ENCODE results near the gene SUSD6. TPM values are rescaled to one million over a fixed set of nuclear protein-coding genes. Genes with fewer than 3 reads are reported as not detected.

The SUSD6 gene
- total and polyA plus RNA-seq, 2 experiments from 2014 or later = 2.8 to 3.4 TPM

GRCh38 chr14:69682621-69683263, 71.3 kb downstream of the SUSD6 start:
- Mint-ChIP-seq H3K27ac (no peak overlapping the region), H3K27me3 (ENCODE audit: insufficient read depth, low read depth, poor library complexity) (peaks cover 6% of the 10 kb centered on the region), H3K9me3 (no peaks in the 10 kb centered on the region), H3K4me3 (no peak overlapping the region), H3K36me3 (ENCODE audit: low read depth) (no peaks in the 10 kb centered on the region), H3K4me1 (peaks cover 11% of the 10 kb centered on the region)
- Histone ChIP-seq H3K79me2 (replicated peaks; ENCODE audit: insufficient read depth) (no peaks in the 10 kb centered on the region), H3K9me2 (ENCODE audit: insufficient read depth) (no peaks in the 10 kb centered on the region), H3K4me1 (ENCODE audit: insufficient read depth) (no peaks in the 10 kb centered on the region), H2AFZ (no peak overlapping the region), H3K4me2 (no peak overlapping the region), H3K27ac (ENCODE audit: low read depth) (no peak overlapping the region), H3K27me3 (ENCODE audit: insufficient read depth) (no peaks in the 10 kb centered on the region), H4K20me1 (replicated peaks; ENCODE audit: insufficient read depth) (no peaks in the 10 kb centered on the region), H3K36me3 (ENCODE audit: insufficient read depth) (no peaks in the 10 kb centered on the region), H3K4me3 (no peak overlapping the region), H3F3A (replicated peaks; ENCODE audit: low read depth) (no peaks in the 10 kb centered on the region)
- no peak for TF ChIP-seq STAT1 (IDR thresholded peaks at IDR 0.05; ENCODE audit: unreplicated experiment)
- no peak for ATAC-seq
- DNase-seq (ENCODE audit: low spot score) = no peak

- H3K4me3 ChIP-seq = no peak overlapping the region
- no peak for DNase-seq (ENCODE audit: low spot score)
- H3K27ac Mint-ChIP-seq = no peak overlapping the region
Observed at GRCh38 chr14:69683971-69684370, 72.6 kb downstream of the SUSD6 start.

GRCh38 chr14:69684461-69685217, 73.2 kb downstream of the SUSD6 start:
- H3K36me3 ChIP-seq (ENCODE audit: insufficient read depth) = no peaks in the 10 kb centered on the region
- no peaks in the 10 kb centered on the region for H4K20me1 ChIP-seq (replicated peaks; ENCODE audit: insufficient read depth)
- no peaks in the 10 kb centered on the region for H3K79me2 ChIP-seq (replicated peaks; ENCODE audit: insufficient read depth)
- H3K9me2 ChIP-seq (ENCODE audit: insufficient read depth) = no peaks in the 10 kb centered on the region
- H3K4me3 ChIP-seq = no peak overlapping the region
- H3K27me3 ChIP-seq (ENCODE audit: insufficient read depth) = no peaks in the 10 kb centered on the region
- H3K9me3 Mint-ChIP-seq = no peaks in the 10 kb centered on the region
- H3K27ac ChIP-seq (ENCODE audit: low read depth) = no peak overlapping the region
- H3K27me3 Mint-ChIP-seq (ENCODE audit: insufficient read depth, low read depth, poor library complexity) = peaks cover 8% of the 10 kb centered on the region
- no peak overlapping the region for H2AFZ ChIP-seq
- DNase-seq (ENCODE audit: low spot score) = no peak
- H3K36me3 Mint-ChIP-seq (ENCODE audit: low read depth) = no peaks in the 10 kb centered on the region
- peaks cover 16% of the 10 kb centered on the region for H3K4me1 Mint-ChIP-seq
- no peaks in the 10 kb centered on the region for H3K4me1 ChIP-seq (ENCODE audit: insufficient read depth)
- H3K27ac Mint-ChIP-seq = no peak overlapping the region
- no peaks in the 10 kb centered on the region for H3F3A ChIP-seq (replicated peaks; ENCODE audit: low read depth)
- ATAC-seq = no peak
- H3K4me2 ChIP-seq = no peak overlapping the region
- no peak overlapping the region for H3K4me3 Mint-ChIP-seq
- no peak for TF ChIP-seq CTCF (conservative IDR thresholded peaks at IDR 0.05; ENCODE audit: low read depth in 2 of 2)
- TF ChIP-seq NANOG (IDR thresholded peaks at IDR 0.05; ENCODE audit: borderline replicate concordance) = no peak
- TF ChIP-seq, protein P1, sequence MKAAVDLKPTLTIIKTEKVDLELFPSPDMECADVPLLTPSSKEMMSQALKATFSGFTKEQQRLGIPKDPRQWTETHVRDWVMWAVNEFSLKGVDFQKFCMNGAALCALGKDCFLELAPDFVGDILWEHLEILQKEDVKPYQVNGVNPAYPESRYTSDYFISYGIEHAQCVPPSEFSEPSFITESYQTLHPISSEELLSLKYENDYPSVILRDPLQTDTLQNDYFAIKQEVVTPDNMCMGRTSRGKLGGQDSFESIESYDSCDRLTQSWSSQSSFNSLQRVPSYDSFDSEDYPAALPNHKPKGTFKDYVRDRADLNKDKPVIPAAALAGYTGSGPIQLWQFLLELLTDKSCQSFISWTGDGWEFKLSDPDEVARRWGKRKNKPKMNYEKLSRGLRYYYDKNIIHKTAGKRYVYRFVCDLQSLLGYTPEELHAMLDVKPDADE (IDR thresholded peaks at IDR 0.05) = no peak
- no peak for TF ChIP-seq ZNF114 (CRISPR knock-in tag; IDR thresholded peaks at IDR 0.05)
- no peak for TF ChIP-seq REST (IDR thresholded peaks at IDR 0.05; ENCODE audit: unreplicated experiment)
- TF ChIP-seq JUNB (IDR thresholded peaks at IDR 0.05; ENCODE audit: unreplicated experiment) = no peak
- TF ChIP-seq ZNF331 (CRISPR knock-in tag; IDR thresholded peaks at IDR 0.05; ENCODE audit: low read depth) = no peak

More at GRCh38 chr14:69683971-69684370, 72.6 kb downstream of the SUSD6 start:
- Histone ChIP-seq H3K79me2 (replicated peaks; ENCODE audit: insufficient read depth) (no peaks in the 10 kb centered on the region), H3K27ac (ENCODE audit: low read depth) (no peak overlapping the region), H3K4me2 (no peak overlapping the region), H3F3A (replicated peaks; ENCODE audit: low read depth) (no peaks in the 10 kb centered on the region), H2AFZ (no peak overlapping the region), H3K9me2 (ENCODE audit: insufficient read depth) (no peaks in the 10 kb centered on the region), H3K27me3 (ENCODE audit: insufficient read depth) (no peaks in the 10 kb centered on the region), H4K20me1 (replicated peaks; ENCODE audit: insufficient read depth) (no peaks in the 10 kb centered on the region), H3K4me1 (ENCODE audit: insufficient read depth) (no peaks in the 10 kb centered on the region), H3K36me3 (ENCODE audit: insufficient read depth) (no peaks in the 10 kb centered on the region)
- Mint-ChIP-seq H3K4me1 (peaks cover 16% of the 10 kb centered on the region), H3K27me3 (ENCODE audit: insufficient read depth, low read depth, poor library complexity) (peaks cover 8% of the 10 kb centered on the region), H3K4me3 (no peak overlapping the region), H3K9me3 (no peaks in the 10 kb centered on the region), H3K36me3 (ENCODE audit: low read depth) (no peaks in the 10 kb centered on the region)
- TF ChIP-seq ZNF114 (CRISPR knock-in tag; IDR thresholded peaks at IDR 0.05) = no peak
- TF ChIP-seq ZNF331 (CRISPR knock-in tag; IDR thresholded peaks at IDR 0.05; ENCODE audit: low read depth) = no peak
- no peak for ATAC-seq

Data from GM23338 (cell line).